A549 (cell line): ENCODE data around the gene FKBP7. TPM values are rescaled to one million over a fixed set of nuclear protein-coding genes. Genes with fewer than 3 reads are reported as not detected.

Experiments used
- ATAC-seq, 2 experiments: fragments of 200-7000 bp in 1 of 2; fragments of >200 bp in 1 of 2; cut with Nextera tagmentation in 1 of 2; cut with Tn5 transposase in 1 of 2; 3 replicates each; pipeline versions ENCODE4 v1.8.0 to v1.9.1; 2018 to 2020; ENCODE audit warnings: mild to moderate bottlenecking in 1 of 2, moderate library complexity in 1 of 2
- CTCF ChIA-PET: fragments of 300-600 bp; sonication (Branson Sonifier 250); formaldehyde crosslinking; extraction: SDS; loops from one replicate; lab custom pipeline; 2021; ENCODE audit warnings: antibody characterized with exemption, inconsistent platforms; lab: Yijun Ruan, JAX
- POLR2A ChIA-PET: fragments of 350-600 bp; formaldehyde crosslinking; extraction: SDS; loops from one replicate; lab custom pipeline; 2021; ENCODE audit warnings: antibody characterized with exemption, inconsistent platforms; lab: Yijun Ruan, JAX
- DNase-seq, 2 experiments: peaks; one replicate each; pipeline versions ENCODE4 v3.0.0 to v3.0.0-alpha.2; 2011 to 2016; ENCODE audit warnings: low read depth in 1 of 2, low spot score in 1 of 2
- FAIRE-seq: peaks from 2 replicates; lab custom pipeline; 2011; peaks lifted over from hg19 to GRCh38; lab: Jason Lieb, UNC
- H3K27ac ChIP-seq, 2 experiments: fragments of >200 bp; sonication (Bioruptor Twin); formaldehyde crosslinking; 3 replicates each; pipeline ENCODE4 v1.5.1; 2016 to 2017
- H3K4me1 ChIP-seq: fragments of >200 bp; sonication (Bioruptor Twin); formaldehyde crosslinking; 3 replicates; pipeline ENCODE4 v1.6.1; 2016
- H3K4me2 ChIP-seq: fragments of >200 bp; sonication (Bioruptor Twin); formaldehyde crosslinking; 3 replicates; pipeline ENCODE4 v1.6.1; 2016
- H3K4me3 ChIP-seq: fragments of >200 bp; sonication (Bioruptor Twin); formaldehyde crosslinking; 3 replicates; pipeline ENCODE4 v1.5.1; 2016
- H3K9me3 ChIP-seq: fragments of >200 bp; sonication (Bioruptor Twin); formaldehyde crosslinking; 3 replicates; pipeline ENCODE4 v1.6.1; 2016
- CEBPB ChIP-seq, 2 experiments: fragments of >200 bp in 1 of 2; sonication (Bioruptor Twin) in 1 of 2; formaldehyde crosslinking in 1 of 2; IDR thresholded peaks; 2 replicates each; pipeline ENCODE4 v1.6.1; 2012 to 2016
- CHD2 ChIP-seq: fragments of 150-350 bp; IDR thresholded peaks from 2 replicates; pipeline ENCODE4 v1.6.1; 2014; ENCODE audit warnings: low read length; ENCODE audit not compliant: partially characterized antibody
- EHF ChIP-seq: fragments of 250-450 bp; sonication (Bioruptor Pico); IDR thresholded peaks from 2 replicates; pipeline ENCODE4 v1.5.0; 2020; ENCODE audit warnings: mild to moderate bottlenecking
- EHMT2 ChIP-seq: fragments of 200-600 bp; sonication (generic); IDR thresholded peaks from 2 replicates; pipeline ENCODE4 v1.6.1; 2016; ENCODE audit warnings: antibody characterized with exemption, low read depth, mild to moderate bottlenecking, moderate library complexity
- ESRRA ChIP-seq: fragments of 150-350 bp; IDR thresholded peaks from 2 replicates; pipeline ENCODE4 v1.6.1; 2014; ENCODE audit warnings: mild to moderate bottlenecking, low read length, borderline replicate concordance
- FOSB ChIP-seq: fragments of 250-450 bp; sonication (Bioruptor Pico); IDR thresholded peaks from 2 replicates; pipeline ENCODE4 v1.5.0; 2020; ENCODE audit warnings: mild to moderate bottlenecking, moderate library complexity
- FOSL2 ChIP-seq, 2 experiments: fragments of 450-650 bp in 1 of 2; fragments of >200 bp in 1 of 2; sonication (Bioruptor Twin) in 1 of 2; formaldehyde crosslinking; IDR thresholded peaks; 2 replicates each; pipeline versions ENCODE4 v1.5.0 to v1.6.1; 2016 to 2020; ENCODE audit warnings: mild to moderate bottlenecking in 1 of 2, moderate library complexity in 1 of 2
- FOXS1 ChIP-seq: fragments of 250-450 bp; sonication (Bioruptor Pico); IDR thresholded peaks from 2 replicates; pipeline ENCODE4 v1.5.0; 2020; ENCODE audit warnings: mild to moderate bottlenecking, moderate library complexity
- HDAC2 ChIP-seq: fragments of 200-600 bp; sonication (generic); IDR thresholded peaks from 2 replicates; pipeline ENCODE4 v1.6.1; 2016
- HEYL ChIP-seq: fragments of 250-450 bp; sonication (Bioruptor Pico); IDR thresholded peaks from 2 replicates; pipeline ENCODE4 v1.8.0; 2021; ENCODE audit warnings: mild to moderate bottlenecking, moderate library complexity
- HOXA7 ChIP-seq: fragments of 250-450 bp; sonication (Bioruptor Pico); IDR thresholded peaks from 2 replicates; pipeline ENCODE4 v1.5.0; 2020; ENCODE audit warnings: mild to moderate bottlenecking, moderate library complexity
- HOXB13 ChIP-seq: fragments of 250-450 bp; sonication (Bioruptor Pico); IDR thresholded peaks from 2 replicates; pipeline ENCODE4 v1.5.0; 2020; ENCODE audit warnings: low read depth, mild to moderate bottlenecking, moderate library complexity
- JUN ChIP-seq, 2 experiments: fragments of >200 bp; sonication (Bioruptor Twin); formaldehyde crosslinking; IDR thresholded peaks; 2 replicates in 1 of 2; 3 replicates in 1 of 2; pipeline ENCODE4 v1.6.1; 2016 to 2017
- JUNB ChIP-seq: fragments of >200 bp; sonication (Bioruptor Twin); formaldehyde crosslinking; IDR thresholded peaks from 2 replicates; pipeline ENCODE4 v1.6.1; 2016
- KDM1A ChIP-seq: fragments of 200-600 bp; sonication (generic); IDR thresholded peaks from 2 replicates; pipeline ENCODE4 v1.6.1; 2016; ENCODE audit warnings: low read depth, mild to moderate bottlenecking
- KDM5A ChIP-seq: fragments of 200-600 bp; sonication (generic); IDR thresholded peaks from 2 replicates; pipeline ENCODE4 v1.6.1; 2016; ENCODE audit warnings: antibody characterized with exemption, mild to moderate bottlenecking
- MAFK ChIP-seq: fragments of 450-650 bp; IDR thresholded peaks from 2 replicates; pipeline ENCODE4 v1.6.1; 2014; ENCODE audit not compliant: partially characterized antibody
- MYC ChIP-seq: IDR thresholded peaks from 2 replicates; pipeline ENCODE4 v1.6.1; 2012; ENCODE audit warnings: mild to moderate bottlenecking, inconsistent platforms, low read length, improper control_type of control experiment, borderline replicate concordance
- NFE2L2 ChIP-seq: fragments of 150-350 bp; conservative IDR thresholded peaks from 2 replicates; pipeline ENCODE4 v1.6.1; 2014; ENCODE audit warnings: low read length
- NPAS2 ChIP-seq: fragments of 250-450 bp; sonication (Bioruptor Pico); IDR thresholded peaks from 2 replicates; pipeline ENCODE4 v1.8.0; 2022; ENCODE audit warnings: mild to moderate bottlenecking, moderate library complexity, borderline replicate concordance
- PHF8 ChIP-seq: fragments of 200-600 bp; sonication (generic); IDR thresholded peaks from 2 replicates; pipeline ENCODE4 v1.6.1; 2016; ENCODE audit warnings: low read depth, mild to moderate bottlenecking, antibody characterized with exemption, moderate library complexity, borderline replicate concordance
- POLR2A ChIP-seq: IDR thresholded peaks from 2 replicates; pipeline ENCODE4 v1.6.1; 2012; ENCODE audit warnings: mild to moderate bottlenecking, low read length
- POLR2AphosphoS2 ChIP-seq: conservative IDR thresholded peaks from 2 replicates; pipeline ENCODE4 v1.6.1; 2012; ENCODE audit warnings: low read length, improper control_type of control experiment, inconsistent platforms
- RARB ChIP-seq: fragments of 250-450 bp; sonication (Bioruptor Pico); IDR thresholded peaks from 2 replicates; pipeline ENCODE4 v1.8.0; 2021; ENCODE audit warnings: mild to moderate bottlenecking, moderate library complexity
- RFX5 ChIP-seq: fragments of 450-650 bp; IDR thresholded peaks from 2 replicates; pipeline ENCODE4 v1.7.1; 2014; ENCODE audit warnings: antibody characterized with exemption, mild to moderate bottlenecking, moderate library complexity
- SMC3 ChIP-seq: fragments of >200 bp; sonication (Bioruptor Twin); formaldehyde crosslinking; IDR thresholded peaks from 3 replicates; pipeline ENCODE4 v1.6.1; 2018; ENCODE audit warnings: inconsistent platforms
- SREBF2 ChIP-seq: fragments of 450-650 bp; IDR thresholded peaks from 2 replicates; pipeline ENCODE4 v1.6.1; 2014; ENCODE audit warnings: mild to moderate bottlenecking, moderate library complexity
- TFCP2L1 ChIP-seq: fragments of 250-450 bp; sonication (Bioruptor Pico); IDR thresholded peaks from 2 replicates; pipeline ENCODE4 v1.5.0; 2021; ENCODE audit warnings: mild to moderate bottlenecking
- ZC3H11A ChIP-seq: fragments of 450-650 bp; IDR thresholded peaks from 2 replicates; pipeline ENCODE4 v1.6.1; 2014; ENCODE audit warnings: antibody characterized with exemption, mild to moderate bottlenecking
- ZFP36 ChIP-seq: fragments of 450-650 bp; IDR thresholded peaks from 2 replicates; pipeline ENCODE4 v1.6.1; 2014; ENCODE audit warnings: borderline replicate concordance; ENCODE audit not compliant: partially characterized antibody
- ZNF302 ChIP-seq: fragments of 250-450 bp; sonication (Bioruptor Pico); IDR thresholded peaks from 2 replicates; pipeline ENCODE4 v1.9.0; 2021; ENCODE audit warnings: inconsistent platforms, mild to moderate bottlenecking, moderate library complexity
- ZSCAN20 ChIP-seq: fragments of 250-450 bp; sonication (Bioruptor Pico); IDR thresholded peaks from 2 replicates; pipeline ENCODE4 v1.8.0; 2022; ENCODE audit warnings: mild to moderate bottlenecking, moderate library complexity
- WGBS: methylation state at CpG from one replicate; pipeline ENCODE4 v1.1.6; 2017; ENCODE audit errors: missing lambda C conversion rate; 5-methylcytosine and 5-hydroxymethylcytosine counted together
- polyA plus RNA-seq, 4 experiments: library from polyadenylated mRNA; depleted of rRNA in 3 of 4; stranded (reverse); fragments of >200 nt; fragmentation: RNase III in 1 of 4; extraction: RNeasy Plus Mini Kit Qiagen cat#74134 plus additional on column Dnase treatment in 1 of 4; gene quantifications; 2 replicates in 3 of 4; 3 replicates in 1 of 4; pipeline ENCODE4 v1.2.3, GENCODE V29; 2011 to 2017
- TF ChIP-seq, protein P1 (sequence below): fragments of >200 bp; sonication (Bioruptor Twin); formaldehyde crosslinking; IDR thresholded peaks from 2 replicates; pipeline ENCODE4 v1.6.1; 2016
- TF ChIP-seq, protein P2 (sequence below): IDR thresholded peaks from 2 replicates; pipeline ENCODE4 v1.6.1; 2012
- TF ChIP-seq, protein P3 (sequence below): IDR thresholded peaks from 2 replicates; pipeline ENCODE4 v1.6.1; 2012
- TF ChIP-seq, protein P4 (sequence below): fragments of >200 bp; sonication (Bioruptor Twin); formaldehyde crosslinking; IDR thresholded peaks from 3 replicates; pipeline ENCODE4 v1.5.1; 2016
- TF ChIP-seq, protein P5 (sequence below): fragments of 250-450 bp; sonication (Bioruptor Pico); IDR thresholded peaks from 2 replicates; pipeline ENCODE4 v1.5.0; 2021; ENCODE audit warnings: mild to moderate bottlenecking, moderate library complexity, borderline replicate concordance

The FKBP7 gene
- polyA plus RNA-seq, 2 of the 4 experiments (the other 2 are of a cell fraction) = 15.2 to 23.7 TPM

DNA sequence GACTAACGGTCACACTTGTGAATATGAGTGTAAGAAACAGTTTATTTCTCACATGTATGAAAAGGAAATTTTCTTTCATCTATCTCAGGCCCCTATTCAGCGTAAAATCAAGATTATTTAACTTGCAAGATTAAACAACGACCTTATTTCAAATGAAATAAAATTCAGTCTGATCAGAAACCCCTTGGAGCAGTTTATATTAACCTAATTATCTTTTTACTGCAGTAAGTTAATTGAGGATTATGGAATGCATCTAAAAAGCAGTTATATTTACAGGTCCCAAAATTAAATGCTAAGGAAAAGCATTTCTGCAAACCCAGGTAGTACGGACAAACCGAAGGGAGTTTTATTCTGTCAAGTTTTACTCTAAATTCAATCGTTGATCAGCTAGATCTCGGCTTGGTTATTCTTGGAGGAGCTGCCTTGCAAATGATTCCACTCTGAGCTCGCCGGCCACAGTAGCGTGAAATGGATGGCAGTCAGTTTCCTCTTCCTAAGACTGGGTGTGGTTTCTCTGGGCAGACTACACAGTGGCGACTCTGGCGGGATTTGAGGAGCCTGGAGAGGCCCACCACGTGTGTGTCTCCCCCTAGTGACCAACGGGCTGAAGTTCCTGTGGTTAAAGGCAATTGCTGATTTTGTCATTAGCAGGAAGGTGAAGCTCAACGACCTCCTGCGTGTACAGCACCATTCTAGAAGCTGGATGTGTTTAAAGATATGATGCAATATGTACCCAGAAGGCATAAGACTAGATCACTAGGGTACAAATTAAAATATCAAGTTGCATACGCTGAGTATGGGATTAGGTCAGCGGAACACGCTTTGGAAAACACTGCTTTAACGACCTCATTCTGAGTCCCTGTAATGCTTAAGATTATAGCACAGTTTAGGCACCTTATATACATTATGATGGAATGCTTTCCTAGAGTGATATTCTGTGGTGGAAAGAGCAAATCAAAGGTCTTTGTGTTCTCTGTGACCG, 63.8 kb downstream of the FKBP7 start:
- Histone ChIP-seq H3K9me3 (no peaks in the 10 kb centered on the region), H3K27ac (peak overlapping the region; percentile 93 to 95), H3K4me1 (peaks cover 14% of the 10 kb centered on the region), H3K4me3 (peak overlapping the region; percentile 48), H3K4me2 (peak overlapping the region; percentile 79)
- ATAC-seq (peak; percentile 89 to 95), DNase-seq (peak; percentile 76 to 96), FAIRE-seq (no peak)
- 21% methylated on average over 21 of the region's 21 CpGs for WGBS
- ChIA-PET CTCF (interaction anchor here (0.6 to 5.9 kb wide), 58 partner anchors 9 to 355 kb away, joined by 3 to 138 read pairs (median 4); partner anchors contain the start of gene RBM45), POLR2A (interaction anchor here (1.0 to 2.3 kb wide), 5 partner anchors 10 to 302 kb away, joined by 3 to 19 read pairs (median 6); partner anchors contain the start of genes OSBPL6, PJVK, PRKRA and RBM45)
- TF ChIP-seq, protein P1, sequence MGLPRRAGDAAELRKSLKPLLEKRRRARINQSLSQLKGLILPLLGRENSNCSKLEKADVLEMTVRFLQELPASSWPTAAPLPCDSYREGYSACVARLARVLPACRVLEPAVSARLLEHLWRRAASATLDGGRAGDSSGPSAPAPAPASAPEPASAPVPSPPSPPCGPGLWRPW = no peak
- TF ChIP-seq RARB (CRISPR knock-in tag) = no peak
- TF ChIP-seq POLR2AphosphoS2 = no peak
- no peak for TF ChIP-seq FOSL2 (IDR thresholded peaks at IDR 0.05)
- TF ChIP-seq FOSL2 (CRISPR knock-in tag; IDR thresholded peaks at IDR 0.05) = no peak
- TF ChIP-seq POLR2A = peak; percentile 47
- TF ChIP-seq, protein P2, sequence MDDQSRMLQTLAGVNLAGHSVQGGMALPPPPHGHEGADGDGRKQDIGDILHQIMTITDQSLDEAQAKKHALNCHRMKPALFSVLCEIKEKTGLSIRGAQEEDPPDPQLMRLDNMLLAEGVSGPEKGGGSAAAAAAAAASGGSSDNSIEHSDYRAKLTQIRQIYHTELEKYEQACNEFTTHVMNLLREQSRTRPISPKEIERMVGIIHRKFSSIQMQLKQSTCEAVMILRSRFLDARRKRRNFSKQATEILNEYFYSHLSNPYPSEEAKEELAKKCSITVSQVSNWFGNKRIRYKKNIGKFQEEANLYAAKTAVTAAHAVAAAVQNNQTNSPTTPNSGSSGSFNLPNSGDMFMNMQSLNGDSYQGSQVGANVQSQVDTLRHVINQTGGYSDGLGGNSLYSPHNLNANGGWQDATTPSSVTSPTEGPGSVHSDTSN = no peak
- TF ChIP-seq JUN (IDR thresholded peaks at IDR 0.05) = 0 out of 5 replicates have a peak, but pooled peaks of 1 of the 2 experiments have one; percentile 26
- no peak for TF ChIP-seq HOXB13
- no peak; the same call in 1 of the 2 replicates for TF ChIP-seq MYC
- TF ChIP-seq RFX5 = no peak
- no peak for TF ChIP-seq HOXA7 (CRISPR knock-in tag)
- no peak for TF ChIP-seq EHF
- no peak for TF ChIP-seq NPAS2
- TF ChIP-seq KDM5A = no peak
- TF ChIP-seq CEBPB (IDR thresholded peaks at IDR 0.05) = no peak
- TF ChIP-seq EHMT2 = no peak
- no peak for TF ChIP-seq FOSB (CRISPR knock-in tag)
- no peak for TF ChIP-seq FOXS1 (CRISPR knock-in tag)
- TF ChIP-seq SREBF2 = no peak
- no peak for TF ChIP-seq TFCP2L1 (CRISPR knock-in tag)
- no peak for TF ChIP-seq ZSCAN20 (CRISPR knock-in tag)
- no peak for TF ChIP-seq KDM1A
- no peak for TF ChIP-seq CHD2
- TF ChIP-seq ZNF302 (CRISPR knock-in tag) = no peak
- TF ChIP-seq HEYL (CRISPR knock-in tag) = no peak
- TF ChIP-seq, protein P3, sequence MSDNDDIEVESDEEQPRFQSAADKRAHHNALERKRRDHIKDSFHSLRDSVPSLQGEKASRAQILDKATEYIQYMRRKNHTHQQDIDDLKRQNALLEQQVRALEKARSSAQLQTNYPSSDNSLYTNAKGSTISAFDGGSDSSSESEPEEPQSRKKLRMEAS = peak; percentile 90
- TF ChIP-seq, protein P4, sequence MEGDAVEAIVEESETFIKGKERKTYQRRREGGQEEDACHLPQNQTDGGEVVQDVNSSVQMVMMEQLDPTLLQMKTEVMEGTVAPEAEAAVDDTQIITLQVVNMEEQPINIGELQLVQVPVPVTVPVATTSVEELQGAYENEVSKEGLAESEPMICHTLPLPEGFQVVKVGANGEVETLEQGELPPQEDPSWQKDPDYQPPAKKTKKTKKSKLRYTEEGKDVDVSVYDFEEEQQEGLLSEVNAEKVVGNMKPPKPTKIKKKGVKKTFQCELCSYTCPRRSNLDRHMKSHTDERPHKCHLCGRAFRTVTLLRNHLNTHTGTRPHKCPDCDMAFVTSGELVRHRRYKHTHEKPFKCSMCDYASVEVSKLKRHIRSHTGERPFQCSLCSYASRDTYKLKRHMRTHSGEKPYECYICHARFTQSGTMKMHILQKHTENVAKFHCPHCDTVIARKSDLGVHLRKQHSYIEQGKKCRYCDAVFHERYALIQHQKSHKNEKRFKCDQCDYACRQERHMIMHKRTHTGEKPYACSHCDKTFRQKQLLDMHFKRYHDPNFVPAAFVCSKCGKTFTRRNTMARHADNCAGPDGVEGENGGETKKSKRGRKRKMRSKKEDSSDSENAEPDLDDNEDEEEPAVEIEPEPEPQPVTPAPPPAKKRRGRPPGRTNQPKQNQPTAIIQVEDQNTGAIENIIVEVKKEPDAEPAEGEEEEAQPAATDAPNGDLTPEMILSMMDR = peak; percentile 89
- no peak for TF ChIP-seq PHF8
- TF ChIP-seq HDAC2 = no peak
- TF ChIP-seq NFE2L2 = no peak
- TF ChIP-seq, protein P5, sequence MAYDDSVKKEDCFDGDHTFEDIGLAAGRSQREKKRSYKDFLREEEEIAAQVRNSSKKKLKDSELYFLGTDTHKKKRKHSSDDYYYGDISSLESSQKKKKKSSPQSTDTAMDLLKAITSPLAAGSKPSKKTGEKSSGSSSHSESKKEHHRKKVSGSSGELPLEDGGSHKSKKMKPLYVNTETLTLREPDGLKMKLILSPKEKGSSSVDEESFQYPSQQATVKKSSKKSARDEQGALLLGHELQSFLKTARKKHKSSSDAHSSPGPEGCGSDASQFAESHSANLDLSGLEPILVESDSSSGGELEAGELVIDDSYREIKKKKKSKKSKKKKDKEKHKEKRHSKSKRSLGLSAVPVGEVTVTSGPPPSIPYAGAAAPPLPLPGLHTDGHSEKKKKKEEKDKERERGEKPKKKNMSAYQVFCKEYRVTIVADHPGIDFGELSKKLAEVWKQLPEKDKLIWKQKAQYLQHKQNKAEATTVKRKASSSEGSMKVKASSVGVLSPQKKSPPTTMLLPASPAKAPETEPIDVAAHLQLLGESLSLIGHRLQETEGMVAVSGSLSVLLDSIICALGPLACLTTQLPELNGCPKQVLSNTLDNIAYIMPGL (CRISPR knock-in tag) = no peak
- TF ChIP-seq ZC3H11A = no peak
- TF ChIP-seq SMC3 = peak; percentile 83
- no peak for TF ChIP-seq ZFP36
- TF ChIP-seq JUNB = no peak
- TF ChIP-seq ESRRA = no peak
- no peak for TF ChIP-seq MAFK
